ENCODE measurements around the gene KIF3B. TPM values are rescaled to one million over a fixed set of nuclear protein-coding genes. Genes with fewer than 3 reads are reported as not detected.

KIF3B gene
- total and polyA plus RNA-seq, 2 of the 13 experiments (the other 11 are each of a cell fraction or from before 2014, with no cell fraction given): 23.6 to 28.8 TPM

- TF ChIP-seq, protein P1, sequence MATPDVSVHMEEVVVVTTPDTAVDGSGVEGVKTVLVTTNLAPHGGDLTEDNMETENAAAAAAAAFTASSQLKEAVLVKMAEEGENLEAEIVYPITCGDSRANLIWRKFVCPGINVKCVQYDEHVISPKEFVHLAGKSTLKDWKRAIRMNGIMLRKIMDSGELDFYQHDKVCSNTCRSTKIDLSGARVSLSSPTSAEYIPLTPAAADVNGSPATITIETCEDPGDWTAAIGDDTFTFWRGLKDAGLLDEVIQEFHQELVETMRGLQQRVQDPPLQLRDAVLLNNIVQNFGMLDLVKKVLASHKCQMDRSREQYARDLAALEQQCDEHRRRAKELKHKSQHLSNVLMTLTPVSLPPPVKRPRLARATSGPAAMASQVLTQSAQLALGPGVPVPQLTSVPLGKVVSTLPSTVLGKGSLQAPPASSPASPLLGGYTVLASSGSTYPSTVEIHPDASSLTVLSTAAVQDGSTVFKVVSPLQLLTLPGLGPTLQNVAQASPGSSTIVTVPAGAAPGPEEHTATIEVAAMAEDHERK (CRISPR knock-in tag; IDR thresholded peaks at IDR 0.05; ENCODE audit: low read depth): peak; percentile 88
- peak; percentile 57; the same call in 1 of the 2 replicates for TF ChIP-seq JDP2 (CRISPR knock-in tag; IDR thresholded peaks at IDR 0.05; ENCODE audit: borderline replicate concordance)
- peak; percentile 98 for TF ChIP-seq ZNF230 (CRISPR knock-in tag; IDR thresholded peaks at IDR 0.05)
- no peak; the same call in 1 of the 2 replicates for TF ChIP-seq TBX3 (IDR thresholded peaks at IDR 0.05; ENCODE audit: borderline replicate concordance)
- 0 out of 2 replicates have a peak, but pooled peaks have one; percentile 85 for TF ChIP-seq ZNF253 (CRISPR knock-in tag; IDR thresholded peaks at IDR 0.05; ENCODE audit: borderline replicate concordance)
- peak; percentile 76; the same call in 1 of the 2 replicates for TF ChIP-seq BRCA1 (CRISPR knock-in tag; IDR thresholded peaks at IDR 0.05)
- TF ChIP-seq TBP (CRISPR knock-in tag; IDR thresholded peaks at IDR 0.05): peak; percentile 88; the same call in 1 of the 2 replicates
- TF ChIP-seq PHB2 (IDR thresholded peaks at IDR 0.05; ENCODE audit: partially characterized antibody): no peak
- TF ChIP-seq RXRA (CRISPR knock-in tag; IDR thresholded peaks at IDR 0.05): peak; percentile 95
- TF ChIP-seq ZFAT (CRISPR knock-in tag; conservative IDR thresholded peaks at IDR 0.05): no peak
- TF ChIP-seq RFX5 (IDR thresholded peaks at IDR 0.05; ENCODE audit: low read depth, low read length): peak; percentile 35; the same call in 1 of the 2 replicates
- no peak for TF ChIP-seq FOXK2 (IDR thresholded peaks at IDR 0.05)
- TF ChIP-seq, protein P2, sequence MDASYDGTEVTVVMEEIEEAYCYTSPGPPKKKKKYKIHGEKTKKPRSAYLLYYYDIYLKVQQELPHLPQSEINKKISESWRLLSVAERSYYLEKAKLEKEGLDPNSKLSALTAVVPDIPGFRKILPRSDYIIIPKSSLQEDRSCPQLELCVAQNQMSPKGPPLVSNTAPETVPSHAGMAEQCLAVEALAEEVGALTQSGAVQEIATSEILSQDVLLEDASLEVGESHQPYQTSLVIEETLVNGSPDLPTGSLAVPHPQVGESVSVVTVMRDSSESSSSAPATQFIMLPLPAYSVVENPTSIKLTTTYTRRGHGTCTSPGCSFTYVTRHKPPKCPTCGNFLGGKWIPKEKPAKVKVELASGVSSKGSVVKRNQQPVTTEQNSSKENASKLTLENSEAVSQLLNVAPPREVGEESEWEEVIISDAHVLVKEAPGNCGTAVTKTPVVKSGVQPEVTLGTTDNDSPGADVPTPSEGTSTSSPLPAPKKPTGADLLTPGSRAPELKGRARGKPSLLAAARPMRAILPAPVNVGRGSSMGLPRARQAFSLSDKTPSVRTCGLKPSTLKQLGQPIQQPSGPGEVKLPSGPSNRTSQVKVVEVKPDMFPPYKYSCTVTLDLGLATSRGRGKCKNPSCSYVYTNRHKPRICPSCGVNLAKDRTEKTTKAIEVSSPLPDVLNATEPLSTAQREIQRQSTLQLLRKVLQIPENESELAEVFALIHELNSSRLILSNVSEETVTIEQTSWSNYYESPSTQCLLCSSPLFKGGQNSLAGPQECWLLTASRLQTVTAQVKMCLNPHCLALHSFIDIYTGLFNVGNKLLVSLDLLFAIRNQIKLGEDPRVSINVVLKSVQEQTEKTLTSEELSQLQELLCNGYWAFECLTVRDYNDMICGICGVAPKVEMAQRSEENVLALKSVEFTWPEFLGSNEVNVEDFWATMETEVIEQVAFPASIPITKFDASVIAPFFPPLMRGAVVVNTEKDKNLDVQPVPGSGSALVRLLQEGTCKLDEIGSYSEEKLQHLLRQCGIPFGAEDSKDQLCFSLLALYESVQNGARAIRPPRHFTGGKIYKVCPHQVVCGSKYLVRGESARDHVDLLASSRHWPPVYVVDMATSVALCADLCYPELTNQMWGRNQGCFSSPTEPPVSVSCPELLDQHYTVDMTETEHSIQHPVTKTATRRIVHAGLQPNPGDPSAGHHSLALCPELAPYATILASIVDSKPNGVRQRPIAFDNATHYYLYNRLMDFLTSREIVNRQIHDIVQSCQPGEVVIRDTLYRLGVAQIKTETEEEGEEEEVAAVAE (CRISPR knock-in tag; IDR thresholded peaks at IDR 0.05; ENCODE audit: borderline replicate concordance): peak; percentile 95
- peak; percentile 95 for TF ChIP-seq ARNTL (CRISPR knock-in tag; IDR thresholded peaks at IDR 0.05)
- peak; percentile 70; the same call in 1 of the 2 replicates for TF ChIP-seq ZNF280B (CRISPR knock-in tag; IDR thresholded peaks at IDR 0.05; ENCODE audit: borderline replicate concordance)
- TF ChIP-seq AGO1 (IDR thresholded peaks at IDR 0.05; ENCODE audit: low read depth, low read length, poor library complexity, severe bottlenecking): peak; percentile 95
- peak; percentile 95 for TF ChIP-seq HOXD1 (CRISPR knock-in tag; IDR thresholded peaks at IDR 0.05)
- TF ChIP-seq MATR3 (CRISPR knock-in tag; IDR thresholded peaks at IDR 0.05): no peak
- no peak for TF ChIP-seq ZSCAN12 (CRISPR knock-in tag; IDR thresholded peaks at IDR 0.05)
- TF ChIP-seq HHEX (CRISPR knock-in tag; IDR thresholded peaks at IDR 0.05): no peak
- peak; percentile 72; the same call in 1 of the 2 replicates for TF ChIP-seq CC2D1A (CRISPR knock-in tag; IDR thresholded peaks at IDR 0.05)
- peak; percentile 69 for TF ChIP-seq NFYB (CRISPR knock-in tag; IDR thresholded peaks at IDR 0.05)
- TF ChIP-seq GABPA (IDR thresholded peaks at IDR 0.05; ENCODE audit: low read depth, low read length): peak; percentile 90
- TF ChIP-seq GABPA (CRISPR knock-in tag; IDR thresholded peaks at IDR 0.05; ENCODE audit: low read depth): peak; percentile 99
- peak; percentile 96 for TF ChIP-seq KLF6 (CRISPR knock-in tag; IDR thresholded peaks at IDR 0.05)
These were observed 80.6 kb downstream of the KIF3B start, which contains the start of gene ASXL1 (continued) for GRCh38 chr20:32357869-32358631.
